Raji (cell line): ENCODE measurements around the gene ROR2.

Source experiments
- POLR2A ChIP-seq: IDR thresholded peaks from 2 replicates; pipeline ENCODE4 v1.6.1; 2011; ENCODE audit warnings: low read depth, low read length, control low read depth; ENCODE audit not compliant: insufficient read depth

ROR2 gene

GRCh38 chr9:91629718-91630117, 320.3 kb downstream of the ROR2 start:
- no peak for TF ChIP-seq POLR2A

GRCh38 chr9:91628892-91629291, 321.1 kb downstream of the ROR2 start:
- no peak for TF ChIP-seq POLR2A

- TF ChIP-seq POLR2A = no peak
These were observed 324.7 kb downstream of the ROR2 start for GRCh38 chr9:91625331-91625730.

GRCh38 chr9:91623004-91623403, 327.0 kb downstream of the ROR2 start:
- no peak for TF ChIP-seq POLR2A

- TF ChIP-seq POLR2A = no peak
These were observed 338.4 kb downstream of the ROR2 start for GRCh38 chr9:91611582-91611981.

GRCh38 chr9:91606255-91606995, 343.6 kb downstream of the ROR2 start:
- TF ChIP-seq POLR2A = no peak

- no peak for TF ChIP-seq POLR2A
These were observed 345.4 kb downstream of the ROR2 start for GRCh38 chr9:91604451-91605179.

- no peak for TF ChIP-seq POLR2A
These were observed 346.1 kb downstream of the ROR2 start for GRCh38 chr9:91603932-91604331.

GRCh38 chr9:91599564-91599963, 350.5 kb downstream of the ROR2 start:
- no peak for TF ChIP-seq POLR2A

- no peak for TF ChIP-seq POLR2A
These were observed 358.4 kb downstream of the ROR2 start for GRCh38 chr9:91591627-91592026.

- TF ChIP-seq POLR2A = no peak
These were observed 360.9 kb downstream of the ROR2 start for GRCh38 chr9:91589101-91589553.

GRCh38 chr9:91586282-91586681, 363.7 kb downstream of the ROR2 start:
- no peak for TF ChIP-seq POLR2A

- TF ChIP-seq POLR2A = no peak
These were observed 366.1 kb downstream of the ROR2 start for GRCh38 chr9:91583966-91584365.

GRCh38 chr9:91583161-91583875, 366.7 kb downstream of the ROR2 start:
- no peak for TF ChIP-seq POLR2A

- no peak for TF ChIP-seq POLR2A
These were observed 367.8 kb downstream of the ROR2 start for GRCh38 chr9:91582181-91582580.

GRCh38 chr9:91580136-91580535, 369.9 kb downstream of the ROR2 start:
- no peak for TF ChIP-seq POLR2A
